HG02588 (cell line): ENCODE results near the gene CD276.
"Not testable (repeated sequence)": the region's sequence is repeated elsewhere in the genome, so short reads cannot be mapped to it uniquely, and the experiment has no call there.

Source experiments
- ATAC-seq: cut with Tn5 transposase; IDR thresholded peaks from one replicate; pipeline ENCODE4 v1.9.1; 2021; ENCODE audit warnings: mild to moderate bottlenecking, moderate library complexity; ENCODE audit not compliant: unreplicated experiment

The CD276 gene

GRCh38 chr15:73683777-73684580 is at the start of gene CD276:
CD276 (plus strand) TSS chr15:73684383; CDS start chr15:73699640, 15,257 bp downstream.
- no peak for ATAC-seq

DNA sequence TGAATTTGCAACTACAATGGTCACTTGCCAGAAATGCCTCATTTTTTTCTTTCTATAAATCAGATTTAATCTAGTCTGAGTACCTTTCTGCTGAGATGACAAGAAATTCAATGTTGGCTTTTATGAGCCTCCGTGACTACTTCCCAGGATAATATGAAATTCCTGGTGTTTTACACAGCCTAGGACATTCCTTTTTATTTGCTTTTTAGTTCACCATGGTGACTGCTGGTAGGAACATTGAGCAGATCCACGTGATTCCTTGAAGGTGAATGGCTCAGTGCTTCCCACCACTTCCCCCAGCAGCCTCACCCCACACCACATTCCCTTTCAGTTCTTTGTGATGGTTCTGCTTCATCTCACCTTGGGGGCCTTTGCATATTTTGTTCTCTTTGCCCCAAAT is 46.7 kb upstream of the CD276 start:
- ATAC-seq = no peak

DNA sequence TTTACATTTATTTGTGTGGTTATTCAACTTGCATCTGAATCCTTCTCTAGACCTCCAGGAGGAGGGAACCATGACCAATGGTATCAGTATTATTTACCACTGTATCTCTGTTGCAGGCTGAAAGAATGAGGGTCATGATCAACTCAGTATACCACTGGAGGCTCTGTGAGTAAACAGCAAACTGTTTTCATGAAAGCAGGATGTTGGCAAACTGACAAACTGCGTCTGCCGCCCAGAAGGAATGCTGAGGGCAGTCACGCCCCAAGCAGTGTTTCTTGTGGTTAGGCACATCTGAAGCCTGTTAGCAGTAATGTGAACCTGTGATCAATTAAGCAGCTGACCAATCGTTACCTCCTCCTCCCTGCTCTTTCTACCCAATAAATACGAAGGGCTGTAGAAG is 44.7 kb upstream of the CD276 start:
- ATAC-seq = not testable (repeated sequence)

GRCh38 chr15:73647259-73648013 is 36.7 kb upstream of the CD276 start:
- ATAC-seq = no peak

DNA sequence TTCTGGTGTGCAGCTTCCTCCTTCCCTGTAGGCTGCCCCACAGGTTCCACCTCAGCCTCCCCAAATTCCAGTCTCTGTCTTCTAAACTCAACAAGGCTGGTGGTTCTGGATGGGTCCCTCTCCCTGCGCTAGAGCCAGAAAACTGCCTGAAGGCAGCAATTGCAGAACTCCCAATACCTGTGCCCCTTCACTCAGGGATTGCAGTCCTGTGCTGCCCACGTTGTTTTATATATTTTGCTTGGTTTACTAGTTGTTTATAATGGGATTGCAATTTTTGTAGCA is 36.2 kb upstream of the CD276 start:
- no peak for ATAC-seq

DNA sequence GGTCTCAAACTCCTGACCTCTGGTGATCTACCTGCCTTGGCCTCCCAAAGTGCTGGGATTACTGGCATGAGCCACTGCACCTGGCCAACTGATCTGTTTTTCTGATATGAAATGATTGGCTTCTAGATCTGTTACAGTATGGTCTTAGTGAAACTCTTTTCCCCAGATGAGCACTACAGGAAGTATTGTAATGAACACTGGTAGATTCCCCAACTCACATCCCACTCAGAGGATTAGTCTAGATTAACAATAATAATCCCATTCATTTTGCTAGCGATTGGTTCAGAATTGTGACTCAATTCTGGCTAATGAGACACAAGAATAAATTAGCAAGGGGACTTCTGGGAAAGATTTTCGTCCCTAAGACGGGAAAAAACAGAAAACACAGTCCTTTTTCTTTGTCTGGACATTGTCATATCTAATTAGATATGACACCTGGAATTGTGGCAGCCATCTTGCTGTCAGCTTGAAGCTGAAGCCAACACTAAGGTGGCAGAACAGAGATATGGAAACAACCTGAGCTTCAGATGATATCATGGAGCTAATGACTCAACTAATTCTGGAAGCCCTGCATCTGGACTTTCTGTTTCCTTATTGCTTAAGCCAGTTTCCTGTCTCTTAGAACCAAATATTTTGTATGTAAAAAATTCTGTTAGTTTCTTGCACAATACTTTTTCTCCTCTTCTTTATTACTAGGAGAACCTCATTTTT is 33.6 kb upstream of the CD276 start:
- no peak for ATAC-seq

- ATAC-seq = no peak
Measured at GRCh38 chr15:73654659-73655058, 29.5 kb upstream of the CD276 start.

DNA sequence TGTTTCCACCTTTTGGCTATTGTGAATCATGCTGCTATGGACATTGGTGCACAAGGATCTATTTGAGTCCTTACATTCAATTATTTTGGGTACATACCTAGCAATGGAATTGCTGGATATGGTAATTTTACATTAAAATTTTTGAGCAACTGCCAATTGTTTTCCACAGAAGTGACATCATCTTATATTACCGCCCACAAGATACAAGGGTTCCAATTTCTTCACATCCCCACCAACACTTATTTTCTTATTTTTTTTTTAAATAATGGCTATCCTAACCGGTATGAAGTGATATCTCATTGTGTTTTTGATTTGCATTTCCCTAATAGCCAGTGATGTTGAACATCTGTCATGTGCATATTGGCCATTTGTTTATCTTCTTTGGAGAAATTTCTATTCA is 28.5 kb upstream of the CD276 start:
- ATAC-seq = no peak

DNA sequence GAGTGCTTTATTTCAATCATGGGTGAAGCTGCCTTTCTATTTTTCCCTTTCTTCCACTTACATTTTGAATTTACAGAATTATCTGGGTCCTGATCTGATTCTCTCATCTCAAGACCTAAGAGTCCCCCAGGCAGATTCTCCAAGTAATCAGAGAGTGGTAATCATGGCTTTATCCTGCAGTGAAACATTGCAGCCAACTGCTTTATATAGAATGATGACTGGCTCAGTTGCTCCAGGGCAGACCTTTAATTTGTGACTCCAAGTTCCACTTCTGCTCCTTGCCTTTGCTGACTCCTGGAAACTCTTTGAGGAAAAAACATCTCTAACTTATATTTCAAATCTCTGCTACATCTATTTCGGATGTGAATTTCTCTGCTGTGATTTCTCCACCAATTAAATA is 25.5 kb upstream of the CD276 start:
- no peak for ATAC-seq

- ATAC-seq = no peak
Measured at GRCh38 chr15:73660455-73660854, 23.7 kb upstream of the CD276 start.

- no peak for ATAC-seq
Measured at GRCh38 chr15:73674587-73674986, 9.6 kb upstream of the CD276 start.

GRCh38 chr15:73677146-73677607 is 7.0 kb upstream of the CD276 start:
- ATAC-seq = no peak

- no peak for ATAC-seq
Measured at GRCh38 chr15:73677733-73678132, 6.5 kb upstream of the CD276 start.

- no peak for ATAC-seq
Measured at GRCh38 chr15:73678498-73678897, 5.7 kb upstream of the CD276 start.

DNA sequence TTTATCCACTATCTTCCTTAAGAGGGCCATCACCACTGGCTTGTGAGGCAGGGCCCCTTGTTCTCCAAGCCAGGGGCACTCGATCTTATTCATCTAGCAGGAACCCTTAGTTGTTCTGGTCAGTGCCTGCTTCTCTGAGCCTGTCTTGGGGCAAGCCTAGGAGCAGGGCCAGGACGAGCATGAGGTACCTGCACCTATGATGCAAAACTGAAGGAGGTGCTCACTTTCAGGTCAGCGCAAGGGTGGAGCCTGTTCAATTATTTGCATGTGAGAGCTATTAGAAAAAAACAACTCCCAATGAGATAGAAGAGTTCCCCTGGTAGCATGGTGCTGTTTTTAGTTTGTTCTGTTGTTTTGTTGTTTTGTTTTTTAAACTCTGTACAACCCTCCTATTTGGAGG is 5.0 kb upstream of the CD276 start:
- ATAC-seq = no peak

GRCh38 chr15:73679964-73680363 is 4.2 kb upstream of the CD276 start:
- no peak for ATAC-seq

DNA sequence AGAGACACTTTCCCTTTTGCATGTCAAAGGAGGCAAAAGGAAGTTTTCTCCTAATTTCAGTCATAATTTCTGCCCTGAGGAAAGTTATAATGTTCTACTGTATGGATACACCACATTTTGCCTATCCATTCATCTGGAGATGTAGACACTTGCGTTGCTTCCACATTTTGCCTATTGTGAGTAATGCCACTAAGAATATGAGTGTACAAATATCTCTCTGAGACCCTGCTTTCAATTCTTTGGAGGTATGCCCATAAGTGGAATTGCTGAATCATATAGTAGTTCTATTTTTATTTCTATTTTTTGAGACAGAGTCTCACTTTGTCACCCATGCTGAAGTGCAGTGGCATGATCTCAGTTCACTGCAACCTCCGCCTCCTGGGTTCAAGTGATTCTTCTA is 3.6 kb upstream of the CD276 start:
- ATAC-seq = no peak

DNA sequence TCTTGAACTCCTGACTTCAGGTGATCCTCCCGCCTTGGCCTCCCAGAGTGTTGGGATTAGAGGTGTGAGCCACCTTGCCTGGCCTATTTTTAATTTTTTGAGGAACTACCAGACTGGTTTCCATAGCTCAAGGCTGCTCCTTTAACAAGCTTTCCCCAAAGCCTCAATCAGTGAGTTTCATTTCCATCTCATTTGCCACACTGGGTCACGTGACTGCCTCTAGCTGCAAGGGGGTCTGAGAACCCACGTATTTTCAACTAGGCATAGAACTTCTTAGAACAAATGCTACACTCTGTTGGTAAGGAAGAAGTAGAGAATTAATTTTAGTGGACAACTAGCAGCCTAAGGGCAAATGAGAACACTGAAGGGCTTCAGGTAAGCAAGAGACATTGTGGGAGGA is 3.1 kb upstream of the CD276 start:
- ATAC-seq = no peak

DNA sequence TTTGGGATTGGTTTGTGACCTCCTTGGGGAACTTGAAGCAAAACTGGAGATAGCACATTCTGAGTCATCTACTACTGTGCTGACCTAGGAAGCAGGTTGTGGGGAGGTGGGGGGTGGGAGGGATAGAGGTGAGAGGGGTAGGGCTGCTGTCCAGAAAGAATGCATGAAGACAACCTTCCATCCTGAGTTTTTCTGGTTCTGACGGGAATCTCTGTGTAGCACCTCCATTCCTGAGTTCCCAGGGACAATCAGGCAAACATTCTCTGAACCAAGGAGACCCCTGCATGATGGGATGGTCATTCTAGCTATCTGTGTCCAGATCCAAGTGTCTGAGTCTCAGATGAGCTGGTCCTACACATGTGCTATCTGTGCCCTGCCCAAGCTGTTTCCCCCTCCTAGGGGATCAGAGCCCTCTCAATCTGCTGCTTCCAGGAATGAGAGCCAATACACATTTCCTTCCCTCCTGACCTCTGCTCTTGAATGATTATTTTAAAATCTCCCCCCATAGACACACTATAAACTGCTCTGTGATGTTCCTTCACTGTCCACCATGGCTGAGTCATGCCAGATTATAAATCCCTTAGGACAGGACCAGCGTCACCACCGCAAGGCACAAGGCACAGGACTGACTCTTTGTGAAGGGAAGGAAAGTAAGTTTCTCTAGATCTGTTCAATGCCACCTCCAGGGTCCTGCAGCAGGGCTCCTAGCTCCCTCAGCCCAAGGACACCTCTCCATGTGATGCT is 2.2 kb upstream of the CD276 start:
- no peak for ATAC-seq

DNA sequence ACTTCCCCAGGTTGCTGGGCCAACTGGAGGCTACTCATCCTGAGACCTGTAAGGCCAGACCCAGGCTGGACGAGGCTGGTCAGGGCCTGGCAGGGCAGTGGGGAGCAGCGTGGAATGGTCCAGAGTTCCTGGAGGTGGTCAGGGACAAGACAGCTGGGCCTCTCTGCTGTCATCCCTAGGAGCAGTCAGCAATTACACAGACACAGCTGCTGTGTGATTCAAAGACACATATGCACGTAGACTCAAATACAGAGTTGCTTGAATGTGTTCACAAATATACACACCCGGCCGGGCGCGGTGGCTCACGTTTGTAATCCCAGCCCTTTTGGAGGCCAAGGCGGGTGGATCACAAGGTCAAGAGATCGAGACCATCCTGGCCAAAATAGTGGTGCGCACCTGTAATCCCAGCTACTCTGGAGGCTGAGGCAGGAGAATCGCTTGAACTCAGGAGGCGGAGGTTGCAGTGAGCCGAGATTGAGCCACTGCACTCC is 1.5 kb upstream of the CD276 start:
- no peak for ATAC-seq

- no peak for ATAC-seq
Measured at GRCh38 chr15:73683257-73683776, 866 bp upstream of the CD276 start.
